Prostate gland (tissue), 2 donors: ENCODE results near the gene SETBP1.

ENCODE experiments used
- POLR2A ChIP-seq: fragments of 450-650 bp; IDR thresholded peaks from one replicate; pipeline ENCODE4 v1.6.1; 2016; ENCODE audit warnings: antibody characterized with exemption, mild to moderate bottlenecking
- TF ChIP-seq, protein P1 (sequence below), 4 experiments: fragments of 200-600 bp in 2 of 4; fragments of 450-650 bp in 2 of 4; sonication (generic) in 2 of 4; IDR thresholded peaks; 1 replicate in 3 of 4; 2 replicates in 1 of 4; pipeline ENCODE4 v1.5.1; 2016 to 2019; ENCODE audit warnings: antibody characterized with exemption in 4 of 4, mild to moderate bottlenecking in 2 of 4, moderate library complexity in 2 of 4

DNA sequence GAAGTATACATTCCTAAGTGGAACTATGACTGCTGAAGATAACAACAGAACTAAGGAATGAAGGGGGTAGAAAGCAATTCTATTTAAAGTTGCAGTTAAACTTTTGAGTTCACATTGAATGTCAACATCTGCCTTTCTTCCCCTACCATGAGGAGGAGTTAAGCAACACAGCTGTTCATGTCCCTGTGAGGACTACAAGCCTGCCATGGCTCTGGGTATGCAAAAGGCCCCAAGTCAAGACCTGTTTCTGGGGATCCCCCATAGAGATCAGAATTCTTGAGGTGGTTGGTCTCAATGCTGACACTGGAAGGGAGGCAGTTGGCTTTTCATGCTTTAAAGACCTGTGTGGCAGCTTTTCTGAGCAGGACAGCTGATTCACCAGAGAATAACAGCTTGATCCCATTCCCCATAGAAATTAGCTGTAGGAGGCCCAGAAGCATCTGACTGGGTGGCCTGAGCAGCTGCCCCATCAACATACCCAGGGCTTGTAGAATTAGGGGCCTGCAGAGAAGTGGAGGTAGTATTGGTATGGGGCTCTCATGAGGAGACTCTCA, 131.0 kb downstream of the SETBP1 start:
- TF ChIP-seq, protein P1, sequence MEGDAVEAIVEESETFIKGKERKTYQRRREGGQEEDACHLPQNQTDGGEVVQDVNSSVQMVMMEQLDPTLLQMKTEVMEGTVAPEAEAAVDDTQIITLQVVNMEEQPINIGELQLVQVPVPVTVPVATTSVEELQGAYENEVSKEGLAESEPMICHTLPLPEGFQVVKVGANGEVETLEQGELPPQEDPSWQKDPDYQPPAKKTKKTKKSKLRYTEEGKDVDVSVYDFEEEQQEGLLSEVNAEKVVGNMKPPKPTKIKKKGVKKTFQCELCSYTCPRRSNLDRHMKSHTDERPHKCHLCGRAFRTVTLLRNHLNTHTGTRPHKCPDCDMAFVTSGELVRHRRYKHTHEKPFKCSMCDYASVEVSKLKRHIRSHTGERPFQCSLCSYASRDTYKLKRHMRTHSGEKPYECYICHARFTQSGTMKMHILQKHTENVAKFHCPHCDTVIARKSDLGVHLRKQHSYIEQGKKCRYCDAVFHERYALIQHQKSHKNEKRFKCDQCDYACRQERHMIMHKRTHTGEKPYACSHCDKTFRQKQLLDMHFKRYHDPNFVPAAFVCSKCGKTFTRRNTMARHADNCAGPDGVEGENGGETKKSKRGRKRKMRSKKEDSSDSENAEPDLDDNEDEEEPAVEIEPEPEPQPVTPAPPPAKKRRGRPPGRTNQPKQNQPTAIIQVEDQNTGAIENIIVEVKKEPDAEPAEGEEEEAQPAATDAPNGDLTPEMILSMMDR (IDR thresholded peaks at IDR 0.05): no peak
- no peak for TF ChIP-seq POLR2A
